ENCODE data around the gene ADARB2. TPM values are rescaled to one million over a fixed set of nuclear protein-coding genes. Genes with fewer than 3 reads are reported as not detected.

Gene ADARB2
- total and polyA plus RNA-seq, 7 donors, result 0.05 to 0.39 (median 0.15) TPM; not detected in 2

DNA sequence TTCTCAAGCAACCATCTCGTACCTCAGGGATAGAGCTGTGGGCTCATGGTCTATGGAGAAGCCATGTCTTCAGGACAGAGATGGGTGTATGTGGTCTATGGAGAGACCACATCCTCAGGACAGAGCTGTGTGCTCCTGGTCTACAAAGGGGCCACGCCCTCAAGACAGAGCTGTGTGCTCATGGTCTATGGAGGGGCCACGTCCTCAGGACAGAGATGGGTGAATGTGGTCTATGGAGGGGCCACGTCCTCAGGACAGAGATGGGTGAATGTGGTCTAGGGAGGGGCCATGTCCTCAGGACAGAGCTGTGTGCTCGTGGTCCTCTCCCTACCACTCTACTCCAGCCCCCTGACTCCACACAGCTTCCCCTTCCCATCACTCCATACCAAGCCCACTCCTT is 563.3 kb downstream of the ADARB2 start:
- DNase-seq (no peak), ATAC-seq (no peak)
- Histone ChIP-seq H3K27ac (no peak overlapping the region), H3K27me3 (ENCODE audit: insufficient read depth in 3 of 3, low read length in 2 of 3) (peaks cover 0 to 2% (median 0%) of the 10 kb centered on the region in 3 donors), H3K36me3 (ENCODE audit: insufficient read depth in 1 of 2, low read depth in 1 of 2) (no peaks in the 10 kb centered on the region), H3K4me1 (no peaks in the 10 kb centered on the region), H3K9me3 (no peaks in the 10 kb centered on the region), H3K4me3 (no peak overlapping the region)
- intact Hi-C loops (cut with DNase I), result no loop called here
- whole genome bisulfite sequencing, 3 donors, result 78 to 86% (median 82%) methylated on average over 5 of the region's 5 CpGs
- TF ChIP-seq CTCF (IDR thresholded peaks at IDR 0.05), result no peak

GRCh38 chr10:1173091-1173490 is 564.2 kb downstream of the ADARB2 start:
- 88 to 89% (median 89%) methylated on average over 27 of the region's 27 CpGs for WGBS, 3 donors
- ATAC-seq (no peak), DNase-seq (no peak)
- no peak overlapping the region for H3K4me3 ChIP-seq
- no peaks in the 10 kb centered on the region for H3K36me3 ChIP-seq (ENCODE audit: insufficient read depth in 1 of 2, low read depth in 1 of 2)
- no peaks in the 10 kb centered on the region for H3K9me3 ChIP-seq
- peaks cover 0 to 2% (median 0%) of the 10 kb centered on the region in 3 donors for H3K27me3 ChIP-seq (ENCODE audit: insufficient read depth in 3 of 3, low read length in 2 of 3)
- no peak for TF ChIP-seq CTCF (IDR thresholded peaks at IDR 0.05)
- H3K27ac ChIP-seq, result no peak overlapping the region
- intact Hi-C loops (cut with DNase I), result no loop called here
- no peaks in the 10 kb centered on the region for H3K4me1 ChIP-seq

GRCh38 chr10:1172256-1172984 is 564.9 kb downstream of the ADARB2 start:
- intact Hi-C loops (cut with DNase I), result no loop called here
- no peaks in the 10 kb centered on the region for H3K36me3 ChIP-seq (ENCODE audit: insufficient read depth in 1 of 2, low read depth in 1 of 2)
- H3K27ac ChIP-seq, result no peak overlapping the region
- TF ChIP-seq CTCF (IDR thresholded peaks at IDR 0.05), result no peak
- DNase-seq (no peak), ATAC-seq (no peak)
- peaks cover 0 to 2% (median 0%) of the 10 kb centered on the region in 3 donors for H3K27me3 ChIP-seq (ENCODE audit: insufficient read depth in 3 of 3, low read length in 2 of 3)
- 66 to 72% (median 70%) methylated on average over 15 of the region's 15 CpGs for WGBS, 3 donors
- no peak overlapping the region for H3K4me3 ChIP-seq
- no peaks in the 10 kb centered on the region for H3K4me1 ChIP-seq
- H3K9me3 ChIP-seq, result no peaks in the 10 kb centered on the region

GRCh38 chr10:1171586-1171985 is 565.7 kb downstream of the ADARB2 start:
- Histone ChIP-seq H3K4me1 (no peaks in the 10 kb centered on the region), H3K36me3 (ENCODE audit: insufficient read depth in 1 of 2, low read depth in 1 of 2) (no peaks in the 10 kb centered on the region), H3K27ac (no peak overlapping the region), H3K4me3 (no peak overlapping the region), H3K27me3 (ENCODE audit: insufficient read depth in 3 of 3, low read length in 2 of 3) (peaks cover 0 to 2% (median 0%) of the 10 kb centered on the region in 3 donors), H3K9me3 (no peaks in the 10 kb centered on the region)
- DNase-seq (no peak), ATAC-seq (no peak)
- TF ChIP-seq CTCF (IDR thresholded peaks at IDR 0.05), result no peak
- intact Hi-C loops (cut with DNase I), result no loop called here
- WGBS, 3 donors, result 81 to 86% (median 81%) methylated on average over 9 of the region's 9 CpGs

DNA sequence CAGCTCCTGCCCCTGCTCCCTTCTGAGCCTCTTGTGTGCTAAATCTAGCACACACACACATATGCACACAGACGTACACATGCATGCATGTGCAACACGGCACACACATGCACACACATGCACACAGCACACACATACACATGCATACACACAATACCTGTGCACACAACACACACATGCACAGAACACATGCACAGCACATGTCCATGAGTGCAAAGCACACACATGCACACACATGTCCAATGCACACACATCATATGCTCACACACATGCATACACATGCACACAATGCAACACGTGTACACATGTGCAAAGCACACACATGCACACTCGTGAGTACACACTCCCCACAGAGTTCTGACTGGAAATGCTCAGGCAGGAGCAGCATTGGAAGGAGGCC is 566.1 kb downstream of the ADARB2 start:
- Histone ChIP-seq H3K9me3 (no peaks in the 10 kb centered on the region), H3K27ac (no peak overlapping the region), H3K4me1 (no peaks in the 10 kb centered on the region), H3K27me3 (ENCODE audit: insufficient read depth in 3 of 3, low read length in 2 of 3) (peaks cover 0 to 2% (median 0%) of the 10 kb centered on the region in 3 donors), H3K36me3 (ENCODE audit: insufficient read depth in 1 of 2, low read depth in 1 of 2) (no peaks in the 10 kb centered on the region), H3K4me3 (no peak overlapping the region)
- no peak for DNase-seq
- no peak for TF ChIP-seq CTCF (IDR thresholded peaks at IDR 0.05)
- no peak for ATAC-seq
- intact Hi-C loops (cut with DNase I), result no loop called here
- 85 to 87% (median 85%) methylated on average over 4 of the region's 4 CpGs for WGBS, 3 donors
